Activated CD4-positive, alpha-beta T cell treated with anti-CD3 and anti-CD28 coated beads for 1 hour (primary cell): ENCODE data around the gene SEMA4D.

Experiments
- DNase-seq: peaks from one replicate; pipeline ENCODE4 v3.0.0-alpha.2; 2020

SEMA4D gene

GRCh38 chr9:89342948-89343347 lies 155.0 kb downstream of the SEMA4D start:
- no peak for DNase-seq

GRCh38 chr9:89342213-89342612 lies 155.7 kb downstream of the SEMA4D start:
- no peak for DNase-seq

- DNase-seq = no peak
Observed at GRCh38 chr9:89340332-89340731, 157.6 kb downstream of the SEMA4D start.

GRCh38 chr9:89339807-89340206 lies 158.1 kb downstream of the SEMA4D start:
- no peak for DNase-seq

- DNase-seq = no peak
Observed at GRCh38 chr9:89330513-89330912, 167.4 kb downstream of the SEMA4D start.

- no peak for DNase-seq
Observed at GRCh38 chr9:89329917-89330316, 168.0 kb downstream of the SEMA4D start.

- no peak for DNase-seq
Observed at GRCh38 chr9:89328064-89328463, 169.8 kb downstream of the SEMA4D start.

- DNase-seq = no peak
Observed at GRCh38 chr9:89325733-89326132, 172.2 kb downstream of the SEMA4D start.

GRCh38 chr9:89323390-89323789 lies 174.5 kb downstream of the SEMA4D start:
- no peak for DNase-seq

GRCh38 chr9:89319015-89319905 lies 178.7 kb downstream of the SEMA4D start:
- no peak for DNase-seq

GRCh38 chr9:89318123-89319014 lies 179.5 kb downstream of the SEMA4D start, which contains the start of gene SECISBP2:
TSS of gene SECISBP2 (plus strand) at chr9:89318500. CDS start at chr9:89318577, 77 bp downstream.
- DNase-seq = peak; percentile 91

GRCh38 chr9:89317282-89317681 lies 180.6 kb downstream of the SEMA4D start:
- DNase-seq = no peak

GRCh38 chr9:89315482-89315881 lies 182.4 kb downstream of the SEMA4D start:
- DNase-seq = no peak

GRCh38 chr9:89314955-89315354 lies 183.0 kb downstream of the SEMA4D start:
- no peak for DNase-seq

GRCh38 chr9:89313842-89314241 lies 184.1 kb downstream of the SEMA4D start:
- no peak for DNase-seq

GRCh38 chr9:89312222-89312571 lies 185.7 kb downstream of the SEMA4D start:
- DNase-seq = no peak

GRCh38 chr9:89311346-89312221 lies 186.3 kb downstream of the SEMA4D start:
- DNase-seq = no peak
